HG02885 (cell line): ENCODE results near the gene SLC3A2.
"Not testable (repeated sequence)": the region's sequence is repeated elsewhere in the genome, so short reads cannot be mapped to it uniquely, and the experiment has no call there.

Experiments
- ATAC-seq: cut with Tn5 transposase; IDR thresholded peaks from one replicate; pipeline ENCODE4 v1.9.1; 2021; ENCODE audit warnings: mild to moderate bottlenecking; ENCODE audit not compliant: unreplicated experiment, poor library complexity

The SLC3A2 gene

DNA sequence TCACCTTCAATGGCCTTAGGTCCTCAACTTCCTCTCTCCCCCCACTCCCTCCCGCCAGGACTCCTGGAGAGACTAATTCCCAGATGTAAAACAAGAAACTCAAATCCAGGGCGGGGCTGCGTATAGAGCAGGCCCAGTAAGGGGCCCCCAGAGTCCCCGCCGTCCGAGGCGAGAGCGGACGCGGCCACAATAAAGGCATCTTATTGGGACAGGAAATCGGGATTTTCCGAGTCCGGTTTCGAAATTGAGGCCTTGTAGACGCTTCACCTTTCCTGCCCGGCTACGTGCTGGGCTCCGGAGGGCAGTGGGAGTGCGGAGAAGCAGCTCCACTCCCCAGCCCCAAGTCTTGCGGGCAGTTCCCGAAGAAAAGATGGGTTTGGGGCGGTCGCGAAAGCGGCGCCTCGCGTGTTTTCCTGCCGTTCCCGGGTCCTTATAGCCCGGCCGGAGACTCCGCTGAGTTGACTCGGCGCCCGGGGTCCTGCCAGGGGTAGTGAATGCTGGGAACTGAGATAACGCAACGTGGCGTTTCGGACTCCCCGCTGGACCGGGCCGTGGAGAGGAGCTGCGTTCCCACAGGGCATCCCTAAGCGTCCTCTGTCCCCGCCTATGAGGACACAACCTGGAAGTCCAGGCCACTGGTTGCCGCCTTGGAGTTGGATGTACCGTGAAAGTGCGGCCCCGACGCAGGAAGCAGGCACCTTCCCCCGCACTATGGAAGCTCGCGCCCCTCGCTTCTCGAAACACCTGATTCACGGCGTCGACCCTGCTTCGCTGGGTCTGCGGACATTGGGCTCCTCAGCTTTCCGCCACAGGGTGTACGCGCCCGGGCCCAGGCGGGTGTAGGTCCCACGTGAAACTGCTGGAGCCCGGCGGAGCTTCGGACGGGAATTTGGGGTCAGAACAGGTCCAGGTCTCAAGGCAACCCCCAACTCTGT lies 45.3 kb downstream of the SLC3A2 start:
- ATAC-seq, result no peak

DNA sequence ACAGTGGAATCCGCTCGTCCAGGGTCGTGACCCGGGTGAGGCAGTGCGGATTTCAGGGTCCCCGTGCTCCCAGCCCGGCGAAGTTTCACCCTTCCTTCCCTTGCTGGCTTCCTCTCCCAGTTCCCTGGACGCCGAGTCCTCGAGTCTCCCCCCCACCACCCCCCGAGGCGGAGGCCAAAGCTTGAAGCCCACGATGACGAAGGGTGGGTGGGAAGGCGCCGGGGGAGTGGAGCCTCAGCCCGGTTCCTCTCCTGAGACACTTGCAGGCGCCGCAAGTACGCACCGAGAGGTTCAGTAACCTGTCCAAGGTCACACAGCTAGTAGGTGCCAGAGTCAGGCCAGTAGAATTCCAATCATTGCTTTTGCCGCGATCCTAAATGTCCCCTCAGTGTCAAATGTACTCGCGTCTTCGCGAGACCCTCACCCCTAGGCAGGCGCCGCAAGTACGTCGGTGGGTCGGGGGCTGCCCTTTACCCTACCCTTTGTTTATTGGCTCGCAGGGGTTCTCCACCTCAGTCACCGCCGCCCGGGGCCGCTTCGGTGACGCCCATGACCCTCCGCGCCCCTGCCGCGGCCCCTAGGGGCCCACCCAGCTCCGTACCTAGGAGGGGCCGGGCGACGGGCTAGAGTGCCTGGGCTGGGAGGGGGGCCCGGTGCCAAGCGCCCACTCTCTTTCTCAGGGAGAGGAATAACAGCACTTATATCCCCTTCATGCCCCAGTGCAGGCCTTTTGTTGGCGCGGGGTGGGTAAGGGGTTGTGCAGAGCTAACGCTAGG lies 46.2 kb downstream of the SLC3A2 start:
- no peak for ATAC-seq

DNA sequence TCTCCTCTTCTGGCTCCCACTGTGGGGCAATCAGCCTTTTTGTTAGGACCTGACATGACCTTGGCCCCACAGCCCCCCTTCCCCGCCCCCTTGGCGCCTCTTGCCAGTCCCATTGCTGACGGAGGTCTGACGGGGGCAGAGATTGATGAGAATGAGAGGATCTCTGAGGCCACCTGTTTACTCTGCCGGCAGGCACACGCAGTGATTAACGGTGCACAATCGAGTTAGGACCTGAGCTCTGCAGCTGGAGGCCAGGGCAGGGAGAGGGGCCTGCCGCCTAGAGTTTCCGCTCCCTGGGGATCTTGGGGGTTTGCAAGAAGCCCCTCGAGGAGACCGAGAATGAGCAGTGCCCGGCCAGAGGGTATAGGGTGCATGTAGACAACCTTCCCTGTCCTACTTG lies 47.3 kb downstream of the SLC3A2 start:
- ATAC-seq, result no peak

DNA sequence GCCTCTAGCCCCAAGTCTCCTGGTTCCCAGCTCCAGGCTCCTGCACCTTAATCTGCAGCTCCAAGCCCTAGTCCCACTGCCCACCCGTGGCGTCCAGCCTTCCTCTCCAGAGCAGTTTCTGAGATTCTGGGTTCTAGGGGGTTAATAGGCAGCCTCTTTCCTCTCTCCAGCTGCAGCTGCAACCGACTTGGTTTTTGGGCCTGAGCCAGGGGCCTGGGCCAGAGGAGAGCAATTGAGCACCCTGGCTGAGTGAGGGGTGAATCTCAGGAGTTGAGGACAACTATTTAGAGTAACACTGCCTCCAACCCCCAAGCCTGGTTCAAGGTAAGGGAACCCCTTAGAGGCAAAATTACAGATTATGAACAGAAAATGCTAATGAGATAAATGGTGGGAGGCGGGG lies 49.5 kb downstream of the SLC3A2 start:
- no peak for ATAC-seq

DNA sequence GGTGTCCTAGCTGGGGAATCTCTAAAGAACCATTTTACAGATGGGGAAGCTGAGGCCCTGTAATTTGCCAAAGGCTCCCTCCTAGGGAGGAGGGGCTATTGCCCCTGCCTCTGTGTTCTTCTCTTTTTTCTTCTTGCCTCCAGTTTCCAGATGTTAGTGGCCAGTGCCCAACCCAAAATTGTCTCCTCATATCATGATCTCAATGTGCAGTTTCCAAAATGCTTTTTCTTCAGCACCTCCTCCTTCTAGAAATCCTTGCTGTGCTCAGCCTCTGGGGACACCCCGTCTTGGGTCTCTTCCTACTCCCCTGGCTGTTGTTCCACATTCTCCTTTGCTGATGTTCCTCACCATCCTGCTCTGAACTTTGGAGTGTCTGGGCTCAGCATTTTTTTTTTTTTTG lies 50.0 kb downstream of the SLC3A2 start:
- ATAC-seq, result no peak

DNA sequence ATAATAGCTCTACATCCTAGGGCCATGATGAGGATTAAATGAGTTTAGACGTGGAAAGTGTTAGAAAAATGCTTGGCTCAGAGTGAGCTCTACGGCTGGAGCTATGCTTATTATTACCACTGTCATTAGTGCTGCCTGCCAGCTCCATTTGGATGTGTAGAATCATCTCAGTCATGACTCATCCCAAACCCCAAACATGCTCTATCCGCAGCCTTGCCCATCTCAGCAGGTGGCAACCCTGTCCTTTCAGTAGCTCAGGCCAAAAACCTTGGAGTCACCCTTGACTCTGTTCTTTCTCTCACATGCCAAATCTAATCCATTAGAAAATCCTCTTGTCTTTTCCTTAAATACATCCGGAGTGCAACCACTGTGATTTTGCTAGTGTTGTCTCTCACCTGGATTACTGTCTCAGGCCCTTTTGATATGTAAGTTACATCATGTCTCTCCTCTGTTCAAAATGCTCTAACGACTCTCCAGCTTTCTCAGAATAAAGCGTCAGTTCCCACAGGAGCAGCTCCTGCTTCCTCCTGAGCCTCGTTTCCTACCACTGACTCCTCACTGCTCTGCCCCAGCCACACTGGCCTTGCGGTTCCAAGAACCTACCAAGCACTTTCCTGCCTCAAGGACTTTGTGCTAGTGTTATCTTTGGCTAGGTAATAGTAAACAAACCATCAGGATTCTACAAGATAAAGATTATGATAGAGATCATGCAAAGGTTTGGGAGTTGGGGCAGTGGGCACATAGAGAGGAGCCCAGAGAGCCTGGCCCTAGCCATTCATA lies 51.0 kb downstream of the SLC3A2 start:
- no peak for ATAC-seq

DNA sequence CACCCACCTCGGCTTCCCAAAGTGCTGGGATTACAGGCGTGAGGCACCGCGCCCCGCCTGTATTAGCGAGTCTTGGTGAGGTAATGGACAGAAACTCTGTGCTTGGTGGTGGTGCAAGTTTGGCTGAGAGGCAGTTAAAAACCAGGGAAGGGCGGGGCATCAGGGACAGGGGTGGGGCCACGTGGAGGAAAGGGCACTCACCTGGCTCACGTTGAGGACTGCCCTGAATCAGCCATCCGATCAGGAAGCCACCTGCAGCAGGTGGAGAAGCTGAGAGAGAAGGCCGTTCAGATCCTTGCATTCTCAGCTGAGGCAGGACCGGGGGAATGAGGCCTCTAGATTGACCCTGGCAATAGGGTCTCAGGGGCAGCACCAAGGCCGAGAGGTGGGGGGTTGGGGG lies 52.6 kb downstream of the SLC3A2 start:
- ATAC-seq, result no peak

DNA sequence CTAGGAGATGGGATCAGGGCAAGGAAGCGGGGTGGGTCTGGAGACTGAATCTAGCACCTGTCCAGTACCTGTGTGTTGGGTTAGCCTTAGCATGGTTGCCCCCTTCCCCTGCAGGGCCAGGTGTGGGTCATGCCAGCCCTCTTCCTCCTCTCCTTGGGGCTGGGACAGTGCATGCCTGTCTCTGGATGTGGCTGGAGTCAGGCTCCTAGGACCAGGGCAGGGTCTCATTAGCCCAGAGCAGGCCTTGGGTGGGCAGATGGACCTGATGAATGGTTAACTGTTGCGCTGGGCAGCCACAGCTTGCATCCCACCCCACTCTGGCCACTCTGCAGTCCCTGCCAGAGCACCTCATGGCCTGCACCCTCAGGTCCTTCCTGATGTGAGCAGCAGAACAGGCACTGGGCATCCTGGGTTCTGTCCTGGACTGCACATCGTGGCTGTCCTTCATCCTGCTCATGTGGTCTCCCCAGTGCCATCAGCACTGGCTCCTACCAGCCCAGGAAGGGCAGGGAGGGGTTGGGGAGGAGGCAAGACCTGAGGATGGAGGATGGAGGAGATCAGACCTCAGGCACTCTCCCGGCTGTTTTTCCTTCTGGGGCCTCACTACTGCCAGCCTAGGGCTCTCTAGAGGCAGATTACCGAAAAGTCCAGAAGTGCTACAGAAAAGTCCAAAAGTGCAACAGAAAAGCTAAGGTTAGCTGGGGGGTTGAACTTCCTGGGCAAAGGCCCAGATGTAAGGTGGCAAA lies 53.2 kb downstream of the SLC3A2 start:
- no peak for ATAC-seq

DNA sequence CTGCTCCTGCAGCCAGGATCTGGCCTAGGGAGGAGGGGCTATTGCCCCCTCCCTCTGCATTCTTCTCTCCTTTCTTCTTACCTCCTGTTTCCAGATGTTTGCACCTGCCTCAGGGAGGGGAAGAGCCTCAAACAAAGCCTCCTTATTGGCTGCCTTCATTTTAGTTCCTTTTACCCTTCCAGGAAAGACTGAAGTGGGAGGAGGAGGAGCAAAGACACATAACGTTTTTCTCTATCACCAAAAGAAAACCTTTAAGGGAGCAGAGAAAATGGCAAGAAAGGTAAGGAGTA lies 53.7 kb downstream of the SLC3A2 start:
- ATAC-seq, result no peak

DNA sequence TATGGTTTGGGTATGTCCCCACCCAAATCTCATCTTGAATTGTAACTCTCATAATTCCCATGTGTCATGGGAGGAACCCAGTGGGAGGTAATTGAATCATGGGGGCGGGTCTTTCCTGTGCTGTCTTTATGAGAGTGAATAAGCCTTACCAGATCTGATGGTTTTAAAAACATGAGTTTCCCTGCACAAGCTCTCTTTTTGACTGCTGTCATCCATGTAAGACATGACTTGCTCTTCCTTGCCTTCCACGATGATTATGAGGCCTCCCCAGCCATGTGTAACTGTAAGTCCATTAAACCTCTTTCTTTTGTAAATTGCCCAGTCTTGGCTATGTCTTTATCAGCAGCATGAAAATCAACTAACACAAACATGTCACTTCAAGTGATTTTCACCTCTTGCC lies 56.8 kb downstream of the SLC3A2 start:
- ATAC-seq, result not testable (repeated sequence)
